Right lung (tissue), 10 donors: ENCODE results near the gene MAP3K9. TPM values are rescaled to one million over a fixed set of nuclear protein-coding genes. Genes with fewer than 3 reads are reported as not detected.
"Not testable (repeated sequence)": the region's sequence is repeated elsewhere in the genome, so short reads cannot be mapped to it uniquely, and the experiment has no call there.

Source experiments
- DNase-seq, 2 donors: peaks; one replicate each; pipeline ENCODE4 v3.0.0-alpha.2; 2013
- long read RNA-seq, 8 donors: transcript quantifications; one replicate each; lab custom pipeline, GENCODE V29; 2026
- polyA plus RNA-seq, 5 donors: library from polyadenylated mRNA; unstranded; fragments of 120-200 nt; gene quantifications; one replicate each; pipeline versions ENCODE4 v1.2.1 to v1.2.3, GENCODE V29; 2013; ENCODE audit warnings: inconsistent platforms in 1 of 5, low replicate concordance in 1 of 5; ENCODE audit not compliant: insufficient read length in 5 of 5, insufficient read depth in 1 of 5

Gene MAP3K9
- 1 to 10 TPM; 3.6 to 5.4 (median 5.2) TPM for polyA plus RNA-seq
- long read RNA-seq, donor 1: 0 reads
- long read RNA-seq, donor 2: 0 reads
- long read RNA-seq, donor 3: 0 reads
- long read RNA-seq, donor 4: 0 reads
- long read RNA-seq, donor 5, full-length matches to known transcripts: 1 of 1 reads
- long read RNA-seq, donor 5, partial matches to known transcripts: 0 of 1 reads
- long read RNA-seq, donor 5, other reads (novel, unspliced or antisense): 0 of 1 reads
- long read RNA-seq, donor 6: 0 reads
- long read RNA-seq, donor 7: 0 reads
- long read RNA-seq, donor 8: 0 reads

DNA sequence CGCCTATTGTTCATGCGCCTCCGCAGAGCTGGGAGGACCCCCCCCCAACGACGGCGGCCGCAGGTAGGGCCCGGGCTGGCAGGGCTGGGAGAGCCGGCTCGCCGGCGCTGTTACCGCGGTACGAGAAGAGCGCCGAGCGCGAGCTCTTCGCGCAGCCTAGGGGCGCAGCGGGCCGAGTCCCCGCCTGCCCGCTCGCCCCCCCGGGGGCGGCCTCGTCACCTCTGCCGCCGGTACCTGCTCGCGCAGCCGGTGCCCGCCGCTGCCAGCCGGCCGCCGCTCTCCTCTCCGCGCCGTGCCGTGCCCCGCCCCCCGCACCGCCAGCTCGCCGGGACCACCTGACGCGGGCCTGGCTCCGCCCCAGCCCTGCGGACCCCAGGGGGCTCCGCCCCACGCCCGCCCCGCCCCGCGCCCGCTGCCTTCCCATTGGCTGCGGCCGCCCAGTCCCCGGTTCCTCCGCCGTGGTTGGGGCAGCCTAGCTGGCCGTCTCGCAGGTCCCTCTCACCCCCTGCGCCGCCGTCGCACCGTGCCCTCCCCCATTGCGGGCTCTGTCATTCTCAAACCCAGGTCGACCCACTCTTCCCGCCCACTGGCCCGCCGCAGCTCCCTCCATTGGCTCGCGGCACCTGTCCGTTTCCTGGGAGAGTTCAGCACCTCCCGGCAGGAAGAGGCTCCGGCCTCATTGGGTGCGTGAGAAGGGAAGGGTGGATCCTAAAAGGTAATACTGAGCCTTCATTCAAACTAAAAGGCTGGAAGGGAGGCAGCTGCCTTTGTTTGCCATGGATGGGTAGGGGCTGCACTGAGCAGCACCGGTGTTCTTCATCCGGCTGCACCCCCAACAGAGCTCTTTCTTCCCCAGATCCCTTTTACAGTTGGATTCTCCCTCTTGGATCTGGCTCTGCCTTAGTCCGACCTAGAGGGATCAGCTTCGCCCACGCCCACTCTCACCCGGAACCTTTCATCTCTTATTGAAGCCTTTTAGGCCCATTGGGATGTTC is at the start of gene MAP3K9:
TSS of gene MAP3K9 (minus strand) at position 289 of the 995 bp plus-strand sequence. CDS start 342 bp downstream, outside the sequence.
- peak; percentile 76 to 81 for DNase-seq

- DNase-seq: no peak
Measured at GRCh38 chr14:70858641-70859040, 49.3 kb upstream of the MAP3K9 start.

- DNase-seq: no peak
Measured at GRCh38 chr14:70857496-70857890, 48.2 kb upstream of the MAP3K9 start.

- DNase-seq: no peak
Measured at GRCh38 chr14:70856851-70857495, 47.7 kb upstream of the MAP3K9 start.

GRCh38 chr14:70855486-70855885 is 46.2 kb upstream of the MAP3K9 start:
- DNase-seq: no peak

GRCh38 chr14:70853658-70854057 is 44.3 kb upstream of the MAP3K9 start:
- not testable (repeated sequence) for DNase-seq

GRCh38 chr14:70847406-70848090 is 38.2 kb upstream of the MAP3K9 start:
- no peak for DNase-seq

DNA sequence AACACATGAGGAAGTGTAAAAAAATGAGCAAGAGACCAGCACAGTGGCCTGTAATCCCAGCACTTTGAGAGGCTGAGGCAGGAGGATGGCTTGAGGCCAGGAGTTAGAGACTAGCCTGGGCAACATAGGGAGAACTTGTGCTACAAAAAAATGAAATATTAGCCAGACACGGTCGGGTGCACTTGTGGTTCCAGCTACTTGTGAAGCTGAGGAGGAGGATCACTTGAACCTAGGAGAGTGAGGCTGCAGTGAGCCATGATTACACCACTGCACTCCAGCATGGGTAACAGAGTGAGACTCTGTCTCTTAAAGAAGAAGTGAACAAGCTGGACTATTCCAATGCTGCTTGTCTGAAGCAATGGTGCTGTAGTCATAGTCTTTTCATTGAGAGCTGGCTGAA is 36.3 kb upstream of the MAP3K9 start:
- no peak for DNase-seq

GRCh38 chr14:70842851-70843462 is 33.6 kb upstream of the MAP3K9 start:
- no peak for DNase-seq

GRCh38 chr14:70838076-70838475 is 28.8 kb upstream of the MAP3K9 start:
- DNase-seq: no peak

DNA sequence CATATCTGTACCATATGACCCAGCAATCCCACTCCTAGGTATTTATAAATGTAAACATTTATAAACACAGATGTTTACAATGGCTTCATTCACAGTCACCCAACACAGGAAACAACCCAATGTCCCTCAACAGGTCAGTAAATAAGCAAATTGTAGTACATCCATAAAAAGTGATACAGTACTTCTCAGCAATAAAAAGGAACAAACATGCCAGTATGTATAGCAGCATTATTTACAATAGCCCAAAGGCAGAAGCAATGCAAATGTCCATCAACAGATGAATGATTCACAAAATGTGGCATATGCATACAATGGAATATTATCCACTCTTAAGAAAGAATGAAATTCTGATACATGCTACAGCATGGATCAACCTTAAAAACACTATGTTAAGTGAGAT is 27.6 kb upstream of the MAP3K9 start:
- no peak for DNase-seq

DNA sequence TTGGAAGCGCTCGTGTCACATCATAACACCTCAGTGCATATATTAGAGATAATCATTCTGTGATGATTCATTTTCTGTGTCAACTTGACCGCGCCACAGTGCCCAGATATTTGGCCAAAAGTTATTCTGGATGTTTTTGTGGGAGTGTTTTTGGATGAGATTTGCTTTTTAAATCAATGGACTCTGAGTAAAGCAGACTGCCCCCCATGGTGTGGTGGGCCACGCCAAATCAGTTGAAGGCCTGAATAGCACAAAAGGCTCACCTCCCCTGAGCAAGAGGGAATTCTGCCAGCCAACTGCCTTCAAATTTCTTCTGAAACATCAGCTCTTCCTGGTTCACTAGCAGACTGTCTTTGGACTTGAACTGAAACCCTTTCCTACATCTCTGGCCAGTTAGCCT is 24.6 kb upstream of the MAP3K9 start:
- DNase-seq: no peak

- no peak for DNase-seq
Measured at GRCh38 chr14:70832561-70833305, 23.4 kb upstream of the MAP3K9 start.

- no peak for DNase-seq
Measured at GRCh38 chr14:70830998-70831781, 21.9 kb upstream of the MAP3K9 start.

DNA sequence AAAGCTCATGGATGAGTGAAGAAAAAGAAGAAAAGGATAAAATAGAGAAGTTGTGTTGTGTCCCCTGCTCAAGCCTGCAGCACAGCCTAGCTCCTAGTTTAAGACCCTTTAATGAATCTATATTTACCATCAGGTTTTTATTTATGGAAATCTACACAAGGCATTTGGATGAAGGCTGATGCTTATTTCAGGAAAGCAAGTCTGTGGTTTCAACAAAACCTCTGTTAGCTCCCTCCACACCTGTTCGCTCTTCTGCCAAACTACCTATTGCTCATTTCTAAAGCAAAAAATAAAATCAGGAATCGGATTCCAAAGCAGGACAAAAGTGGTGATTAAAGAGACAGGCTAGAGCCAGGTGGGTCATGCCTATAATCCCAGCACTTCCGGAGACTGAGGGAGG is 18.9 kb upstream of the MAP3K9 start:
- DNase-seq: no peak

DNA sequence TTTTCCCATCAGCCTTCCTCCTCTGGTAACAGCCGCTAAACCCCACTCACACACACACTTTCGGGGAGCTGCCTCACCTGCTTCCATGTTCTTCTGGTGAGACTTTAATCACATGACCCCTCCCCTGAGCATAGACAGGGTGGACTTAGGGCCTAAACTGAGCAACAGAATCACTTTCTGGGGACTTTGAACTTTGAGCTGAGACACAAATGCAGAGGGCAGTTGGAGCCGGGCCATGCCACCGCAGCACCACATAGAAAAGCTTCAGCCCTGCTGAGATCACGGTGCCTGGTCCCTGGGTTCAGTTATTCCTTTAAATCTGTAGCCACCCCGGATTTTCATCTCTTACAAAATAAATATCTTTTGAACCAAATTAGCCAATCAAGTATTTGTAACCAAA is 18.4 kb upstream of the MAP3K9 start:
- no peak for DNase-seq

GRCh38 chr14:70827347-70827746 is 18.0 kb upstream of the MAP3K9 start:
- DNase-seq: no peak

DNA sequence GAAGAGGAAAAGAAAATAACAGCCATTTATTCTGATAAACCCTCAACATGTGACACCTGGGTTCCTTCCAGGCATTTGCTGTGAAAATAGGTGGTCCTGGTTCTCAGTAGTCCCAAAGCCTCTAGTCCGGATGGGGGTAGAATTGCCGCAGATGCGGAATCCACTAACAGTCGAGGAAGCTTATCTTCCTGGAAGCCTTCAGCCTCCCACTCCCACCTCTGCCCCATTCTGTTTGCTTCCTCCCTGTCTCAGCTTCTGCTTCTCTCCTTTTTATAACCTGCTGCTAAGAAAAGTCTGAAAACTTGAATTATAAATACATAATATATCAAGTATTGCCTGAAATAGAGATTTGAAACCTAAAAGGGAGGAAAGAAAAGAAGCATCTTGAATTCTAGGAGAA is 14.0 kb upstream of the MAP3K9 start:
- no peak for DNase-seq

DNA sequence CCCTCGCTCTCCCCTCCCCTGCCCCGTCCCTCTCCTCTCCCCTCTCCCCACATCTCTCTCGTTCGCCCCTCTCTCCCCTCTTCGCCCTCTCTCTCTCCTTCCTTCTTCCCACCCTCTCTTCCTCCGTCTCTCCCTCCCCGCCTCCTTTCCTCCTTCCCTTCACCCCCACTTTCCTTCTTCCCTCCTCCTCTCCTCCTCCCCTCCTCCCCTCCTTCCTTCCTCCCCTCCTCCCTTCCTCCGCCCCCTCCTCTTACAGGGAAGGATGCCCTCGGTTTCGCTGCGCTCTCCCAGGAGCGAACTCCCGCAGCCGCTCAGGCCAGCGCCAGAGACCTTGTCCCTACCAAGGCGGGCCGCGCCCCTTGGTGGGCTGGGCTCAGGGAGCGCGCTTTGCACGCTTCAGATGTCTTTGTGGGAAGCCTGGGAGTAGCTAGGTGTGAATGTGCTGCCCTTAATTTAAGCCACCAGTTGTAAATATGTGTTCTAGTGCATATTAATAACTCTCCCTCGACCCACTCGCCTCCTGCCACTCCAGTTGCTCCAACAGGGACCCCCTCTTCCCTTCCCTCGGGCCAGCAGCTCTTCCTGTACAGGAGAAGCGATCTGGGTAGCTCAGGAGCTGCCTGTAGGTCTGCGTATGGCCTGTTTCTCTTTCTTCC is 13.3 kb upstream of the MAP3K9 start:
- no peak for DNase-seq
